Stomach smooth muscle (tissue), 2 donors: Measurements from ENCODE around the gene ISG20.
"Not testable (repeated sequence)": the region's sequence is repeated elsewhere in the genome, so short reads cannot be mapped to it uniquely, and the experiment has no call there.

Experiments
- H3K27ac ChIP-seq: one replicate; pipeline ENCODE4 v1.7.0; 2013; ENCODE audit warnings: mild to moderate bottlenecking, low read length, inconsistent platforms
- H3K27me3 ChIP-seq, 2 donors: one replicate each; pipeline ENCODE4 v1.7.0; 2013; ENCODE audit warnings: low read length in 2 of 2; ENCODE audit not compliant: insufficient read depth in 2 of 2, control insufficient read depth in 1 of 2
- H3K36me3 ChIP-seq, 2 donors: one replicate each; pipeline ENCODE4 v1.7.0; 2013; ENCODE audit warnings: low read length in 2 of 2; ENCODE audit not compliant: control insufficient read depth in 2 of 2, insufficient read depth in 2 of 2
- H3K4me1 ChIP-seq: one replicate; pipeline ENCODE4 v1.7.0; 2013; ENCODE audit warnings: low read length; ENCODE audit not compliant: control insufficient read depth, insufficient read depth
- H3K4me3 ChIP-seq, 2 donors: one replicate each; pipeline ENCODE4 v1.7.0; 2013; ENCODE audit warnings: low read length in 2 of 2
- H3K9ac ChIP-seq, 2 donors: one replicate each; pipeline ENCODE4 v1.7.0; 2013; ENCODE audit warnings: low read length in 2 of 2, mild to moderate bottlenecking in 1 of 2
- H3K9me3 ChIP-seq, 2 donors: one replicate each; pipeline ENCODE4 v1.7.0; 2013; ENCODE audit warnings: low read length in 2 of 2; ENCODE audit not compliant: control insufficient read depth in 2 of 2
- donor health status: healthy.
- donor health status: Pancreatic carcinoma.

The ISG20 gene

DNA sequence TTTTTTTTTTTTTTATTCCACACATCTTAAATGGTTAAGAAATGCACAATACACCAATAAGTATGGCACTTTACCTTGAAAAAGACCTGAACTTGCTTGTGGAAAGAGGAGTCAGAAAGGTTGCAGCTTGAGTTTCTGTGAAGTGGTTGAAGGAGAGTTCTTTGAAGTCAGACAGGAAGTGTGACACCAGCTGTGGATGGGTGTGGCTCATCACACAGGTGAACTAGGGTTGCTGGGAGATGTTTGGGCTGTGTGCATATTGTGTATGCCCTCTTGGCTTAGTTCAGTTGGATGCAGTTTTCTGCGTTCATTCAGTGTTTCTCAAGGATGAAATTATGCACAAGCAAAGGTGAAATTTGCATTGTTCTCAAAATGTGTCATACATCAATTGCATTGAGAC, 11.4 kb upstream of the ISG20 start:
- Histone ChIP-seq H3K27ac (no peak overlapping the region), H3K9ac (no peak overlapping the region), H3K4me1 (peaks cover 18% of the 10 kb centered on the region), H3K9me3 (no peaks in the 10 kb centered on the region), H3K4me3 (no peak overlapping the region), H3K36me3 (peaks cover 22 to 23% of the 10 kb centered on the region in 2 donors), H3K27me3 (no peaks in the 10 kb centered on the region)

DNA sequence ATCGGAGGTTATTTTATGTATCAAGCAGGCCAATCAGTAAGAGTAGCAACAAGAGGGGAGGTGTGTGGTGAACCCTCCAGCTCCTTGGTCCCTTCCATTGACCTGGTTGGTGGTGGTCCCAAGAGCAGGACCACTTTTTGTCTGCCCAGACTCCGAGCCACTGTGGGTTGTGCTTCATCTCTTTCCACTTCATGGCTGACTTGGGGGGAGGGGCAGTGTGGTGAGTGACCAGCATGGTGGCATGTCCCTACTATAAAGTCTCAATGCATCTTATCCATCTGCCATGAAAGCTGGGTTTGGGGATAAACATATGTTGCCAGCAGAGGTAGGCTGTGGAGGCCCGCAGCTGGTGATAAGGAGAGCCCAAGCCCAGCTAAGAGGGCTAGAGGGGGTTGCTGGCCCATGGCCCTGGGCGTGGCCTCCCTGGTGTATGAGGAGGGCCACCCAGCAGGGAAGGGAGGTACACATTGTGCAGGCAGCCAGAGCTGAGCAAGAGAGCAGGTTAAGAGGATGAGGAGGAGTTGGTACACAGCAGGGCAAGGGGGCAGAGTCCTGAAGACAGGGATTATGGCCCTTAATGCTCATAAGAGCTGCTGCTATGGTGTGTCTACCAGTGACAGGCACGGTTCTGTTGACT, 10.7 kb upstream of the ISG20 start:
- Histone ChIP-seq H3K4me1 (peaks cover 12% of the 10 kb centered on the region), H3K27me3 (no peaks in the 10 kb centered on the region), H3K9me3 (no peaks in the 10 kb centered on the region), H3K9ac (no peak overlapping the region), H3K36me3 (peaks cover 22 to 23% of the 10 kb centered on the region in 2 donors), H3K4me3 (no peak overlapping the region), H3K27ac (no peak overlapping the region)

DNA sequence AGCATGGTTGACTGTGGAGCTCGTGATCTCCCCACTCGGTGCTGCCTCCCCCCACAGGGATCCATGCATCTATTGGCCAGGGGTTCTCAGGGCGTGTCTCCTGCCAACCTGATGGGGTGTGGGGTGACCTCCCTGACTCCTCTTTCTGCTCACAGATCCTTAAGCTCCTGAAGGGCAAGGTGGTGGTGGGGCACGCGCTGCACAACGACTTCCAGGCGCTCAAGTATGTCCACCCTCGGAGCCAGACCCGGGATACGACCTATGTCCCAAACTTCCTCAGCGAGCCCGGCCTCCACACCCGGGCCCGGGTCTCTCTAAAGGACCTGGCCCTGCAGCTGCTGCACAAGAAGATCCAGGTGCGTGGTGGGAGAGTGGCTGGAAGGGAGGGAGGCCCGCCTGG, 9.7 kb upstream of the ISG20 start:
- Histone ChIP-seq H3K4me1 (peaks cover 4% of the 10 kb centered on the region), H3K36me3 (peaks cover 22 to 23% of the 10 kb centered on the region in 2 donors)

DNA sequence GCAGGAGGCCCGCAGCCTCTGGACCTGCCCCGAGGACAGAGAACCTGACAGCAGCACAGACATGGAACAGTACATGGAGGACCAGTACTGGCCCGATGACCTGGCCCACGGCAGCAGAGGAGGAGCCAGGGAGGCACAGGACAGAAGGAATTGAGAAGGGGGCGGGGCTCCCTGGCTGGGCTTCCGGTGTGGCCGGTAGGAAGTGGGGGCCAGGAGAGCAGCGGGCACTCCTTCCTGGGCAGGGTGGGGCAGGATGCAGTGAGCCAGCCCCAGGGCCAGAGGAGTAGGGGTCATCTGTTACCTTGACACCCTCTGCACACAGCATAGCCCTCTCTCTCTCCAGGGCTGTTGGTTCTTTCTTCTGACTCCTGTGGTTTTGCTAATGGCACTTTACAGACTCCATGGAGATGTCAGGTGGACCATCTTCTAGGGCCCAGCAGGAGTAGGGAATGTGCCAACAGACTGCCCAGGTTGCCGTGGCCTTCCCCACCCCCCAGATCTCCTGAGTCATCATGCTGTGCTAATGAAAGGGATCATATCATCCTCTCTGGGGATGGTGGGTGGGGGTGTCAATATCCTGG, 8.6 kb upstream of the ISG20 start:
- H3K9me3 ChIP-seq, result no peaks in the 10 kb centered on the region
- no peak overlapping the region for H3K9ac ChIP-seq
- H3K4me1 ChIP-seq, result no peaks in the 10 kb centered on the region
- H3K27me3 ChIP-seq, result no peaks in the 10 kb centered on the region
- H3K36me3 ChIP-seq, result peaks cover 22 to 23% of the 10 kb centered on the region in 2 donors
- H3K27ac ChIP-seq, result no peak overlapping the region
- no peak overlapping the region for H3K4me3 ChIP-seq

More for the DNA sequence above, 9.7 kb upstream of the ISG20 start:
- Histone ChIP-seq H3K9ac (no peak overlapping the region), H3K27ac (no peak overlapping the region), H3K4me3 (no peak overlapping the region), H3K9me3 (no peaks in the 10 kb centered on the region), H3K27me3 (no peaks in the 10 kb centered on the region)

DNA sequence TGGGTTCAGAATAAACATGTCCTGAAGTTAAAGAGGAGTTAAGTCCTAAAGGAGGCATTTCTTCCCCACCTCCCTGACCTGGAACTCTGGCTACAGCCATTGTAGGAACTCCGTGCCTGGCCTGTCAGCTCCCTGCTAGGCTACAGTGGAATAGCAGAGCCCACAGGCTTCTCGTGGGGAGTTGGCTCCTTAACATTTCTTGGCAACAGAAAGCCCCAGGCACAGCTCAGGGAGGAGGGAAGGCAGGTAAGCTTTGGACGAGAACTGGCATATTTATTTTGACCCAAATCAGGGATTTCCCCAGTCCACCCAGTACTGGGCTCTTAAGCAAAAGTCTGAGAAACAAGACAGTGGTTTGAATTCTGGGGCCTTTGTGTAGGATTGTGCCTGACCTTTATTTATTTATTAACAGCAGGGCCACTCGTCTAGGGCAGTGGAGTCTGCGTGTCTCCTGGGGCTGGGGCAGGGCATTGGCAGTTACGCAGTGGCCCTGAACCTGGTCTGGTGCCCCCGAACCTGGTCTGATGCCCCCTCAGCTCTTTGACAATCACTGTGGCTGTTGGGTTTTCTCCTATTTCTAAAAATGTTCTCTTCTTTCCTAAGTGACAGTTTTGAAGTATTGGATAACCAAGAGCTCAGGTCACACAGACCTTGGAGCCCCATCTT, 7.9 kb upstream of the ISG20 start:
- no peaks in the 10 kb centered on the region for H3K27me3 ChIP-seq
- no peak overlapping the region for H3K4me3 ChIP-seq
- no peak overlapping the region for H3K27ac ChIP-seq
- no peaks in the 10 kb centered on the region for H3K4me1 ChIP-seq
- no peak overlapping the region for H3K9ac ChIP-seq
- H3K36me3 ChIP-seq, result peaks cover 22 to 25% of the 10 kb centered on the region in 2 donors
- H3K9me3 ChIP-seq, result no peaks in the 10 kb centered on the region

DNA sequence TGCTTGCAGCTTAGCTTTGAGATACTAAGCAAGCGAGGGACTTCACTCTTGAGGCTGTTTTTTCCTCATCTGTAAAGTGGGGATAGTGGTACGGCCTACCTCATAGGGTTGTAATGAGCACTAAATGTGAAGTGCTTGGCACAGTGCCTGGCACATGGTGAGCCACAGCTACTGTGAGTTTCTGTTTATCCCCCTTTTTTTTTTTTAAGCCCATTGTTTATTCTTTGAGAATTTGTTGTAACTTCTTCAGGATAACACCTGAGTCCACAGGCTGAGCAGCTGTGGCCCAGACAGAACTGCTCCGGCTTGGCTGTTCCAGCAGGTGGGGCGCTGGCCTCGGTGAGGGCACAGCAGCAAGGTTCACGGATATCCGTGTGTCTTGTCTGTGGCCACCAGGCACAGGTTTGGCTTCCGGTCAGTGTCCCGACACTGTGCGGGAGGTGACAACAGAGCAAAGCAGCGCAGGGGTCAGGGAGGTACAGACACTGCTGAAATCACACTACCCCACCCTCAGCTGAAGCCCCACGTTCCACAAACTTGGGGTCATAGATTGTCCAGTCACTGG, 7.3 kb upstream of the ISG20 start:
- no peaks in the 10 kb centered on the region for H3K27me3 ChIP-seq
- no peaks in the 10 kb centered on the region for H3K4me1 ChIP-seq
- H3K27ac ChIP-seq, result no peak overlapping the region

DNA sequence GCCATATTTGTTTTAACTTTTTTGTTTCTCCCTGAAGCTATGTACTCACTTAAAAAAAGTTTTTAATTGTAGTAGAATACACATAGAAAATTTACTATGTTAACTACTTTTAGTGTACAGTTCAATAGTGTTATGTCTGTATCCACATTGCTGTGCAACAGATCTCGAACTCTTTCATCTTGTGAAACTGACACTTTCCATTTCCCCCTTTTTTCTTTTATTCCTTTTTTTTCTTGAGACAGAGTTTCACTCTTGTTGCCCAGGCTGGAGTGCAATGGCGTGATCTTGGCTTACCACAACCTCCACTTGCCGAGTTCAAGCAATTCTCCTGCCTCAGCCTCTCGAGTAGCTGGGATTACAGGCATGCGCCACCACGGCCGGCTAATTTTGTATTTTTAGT, 6.0 kb upstream of the ISG20 start:
- H3K4me1 ChIP-seq, H3K27me3 ChIP-seq, H3K4me3 ChIP-seq, H3K27ac ChIP-seq, H3K9me3 ChIP-seq, H3K9ac ChIP-seq: not testable (repeated sequence)
- peaks cover 15 to 21% of the 10 kb centered on the region in 2 donors for H3K36me3 ChIP-seq

More for the DNA sequence above, 7.3 kb upstream of the ISG20 start:
- Histone ChIP-seq H3K9ac (no peak overlapping the region), H3K4me3 (no peak overlapping the region), H3K36me3 (peaks cover 20 to 23% of the 10 kb centered on the region in 2 donors), H3K9me3 (no peaks in the 10 kb centered on the region)

DNA sequence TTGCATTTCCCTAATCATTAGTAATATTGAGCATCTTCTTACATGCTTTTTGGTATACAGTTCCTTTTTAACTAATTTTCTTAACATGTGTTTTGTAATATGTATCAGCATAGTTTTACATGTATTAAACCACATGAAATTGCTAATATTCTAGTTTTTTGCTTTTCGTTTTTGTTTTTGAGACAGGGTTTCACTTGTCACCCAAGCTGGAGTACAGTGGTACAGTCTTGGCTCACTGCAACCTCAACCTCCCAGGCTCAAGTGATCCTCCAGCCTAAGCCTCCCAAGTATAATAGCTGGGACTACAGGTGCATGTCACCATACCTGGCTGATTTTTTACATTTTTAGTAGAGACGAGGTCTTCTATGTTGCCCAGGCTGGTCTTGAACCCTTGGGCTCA, 4.4 kb upstream of the ISG20 start:
- Histone ChIP-seq H3K9ac (no peak overlapping the region), H3K9me3 (no peaks in the 10 kb centered on the region), H3K27me3 (no peaks in the 10 kb centered on the region), H3K27ac (no peak overlapping the region), H3K4me3 (no peak overlapping the region), H3K4me1 (peaks cover 12% of the 10 kb centered on the region), H3K36me3 (peaks cover 9 to 12% of the 10 kb centered on the region in 2 donors)

DNA sequence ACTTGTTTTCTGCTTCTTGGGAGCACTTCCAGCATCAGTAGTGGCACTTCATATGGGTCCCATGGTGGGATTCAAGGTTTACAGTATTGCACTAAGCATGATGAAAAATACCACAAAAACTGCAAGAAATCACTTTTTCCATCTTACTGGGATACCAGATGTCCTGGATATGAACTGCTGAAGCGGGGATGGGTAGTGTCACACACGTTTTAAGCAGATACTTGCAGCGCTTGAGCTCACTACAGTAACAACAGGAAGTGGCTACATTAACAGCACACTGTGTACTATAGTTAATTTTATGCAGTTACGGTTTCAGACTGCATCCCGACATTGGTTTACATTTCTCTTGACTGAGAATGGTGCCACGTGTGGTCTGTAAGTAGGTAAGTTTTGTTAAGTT, 3.5 kb upstream of the ISG20 start:
- Histone ChIP-seq H3K36me3 (peaks cover 5 to 6% of the 10 kb centered on the region in 2 donors), H3K27ac (no peak overlapping the region), H3K27me3 (no peaks in the 10 kb centered on the region), H3K4me3 (no peak overlapping the region), H3K4me1 (peaks cover 20% of the 10 kb centered on the region), H3K9ac (no peak overlapping the region), H3K9me3 (no peaks in the 10 kb centered on the region)

DNA sequence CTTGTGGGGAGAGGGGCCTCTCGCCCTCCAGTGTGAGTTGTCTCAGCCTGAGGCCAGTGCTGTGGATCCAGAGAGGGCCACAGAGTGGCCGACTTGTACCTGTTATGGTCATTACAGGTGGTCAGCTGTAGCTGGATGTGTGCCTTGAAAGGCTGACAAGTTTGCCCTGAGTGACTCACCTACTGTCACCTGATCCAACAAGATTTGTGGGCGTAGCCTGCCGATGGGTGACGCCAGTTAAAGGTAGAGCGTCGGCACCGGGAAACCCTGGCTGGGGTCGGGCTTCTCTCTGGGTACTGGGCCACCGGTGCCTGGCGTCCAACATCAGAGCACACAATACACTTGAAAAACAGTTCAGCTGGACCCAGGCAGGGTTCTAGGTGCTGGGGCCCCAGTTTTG, 2.8 kb upstream of the ISG20 start:
- Histone ChIP-seq H3K27ac (no peak overlapping the region), H3K36me3 (peaks cover 0 to 2% of the 10 kb centered on the region in 2 donors), H3K9ac (no peak overlapping the region), H3K27me3 (no peaks in the 10 kb centered on the region), H3K4me3 (no peak overlapping the region), H3K4me1 (peaks cover 20% of the 10 kb centered on the region), H3K9me3 (no peaks in the 10 kb centered on the region)

DNA sequence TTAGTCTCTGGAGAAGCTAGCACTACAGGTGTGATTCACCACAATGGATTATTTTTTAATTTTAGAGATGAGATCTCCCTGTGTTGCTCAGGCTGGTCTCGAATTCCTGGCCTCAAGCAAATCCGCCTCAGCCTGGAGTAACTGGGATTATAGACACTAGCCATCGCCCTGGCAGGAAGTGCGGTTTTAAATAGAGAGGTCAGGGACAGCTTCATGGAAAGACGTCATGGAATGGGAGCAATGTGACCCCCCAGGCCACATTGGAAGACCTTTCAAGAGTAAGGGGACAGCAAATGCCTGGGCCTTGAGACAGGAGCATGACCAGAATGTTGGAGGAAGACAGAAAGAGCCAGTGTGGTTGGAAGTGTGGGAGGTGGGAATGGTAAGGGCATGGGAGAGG, 2.2 kb upstream of the ISG20 start:
- Histone ChIP-seq H3K9me3 (no peaks in the 10 kb centered on the region), H3K4me3 (no peak overlapping the region), H3K4me1 (peaks cover 20% of the 10 kb centered on the region), H3K27ac (no peak overlapping the region), H3K27me3 (no peaks in the 10 kb centered on the region), H3K9ac (no peak overlapping the region), H3K36me3 (peaks cover 0 to 2% of the 10 kb centered on the region in 2 donors)
